Measurements from ENCODE around the gene EFNA5. TPM values are rescaled to one million over a fixed set of nuclear protein-coding genes. Genes with fewer than 3 reads are reported as not detected.

The EFNA5 gene
- polyA plus RNA-seq, 1 donor (not counting 4 experiments of a cell fraction or from before 2014, with no cell fraction given): 4.8 TPM

DNA sequence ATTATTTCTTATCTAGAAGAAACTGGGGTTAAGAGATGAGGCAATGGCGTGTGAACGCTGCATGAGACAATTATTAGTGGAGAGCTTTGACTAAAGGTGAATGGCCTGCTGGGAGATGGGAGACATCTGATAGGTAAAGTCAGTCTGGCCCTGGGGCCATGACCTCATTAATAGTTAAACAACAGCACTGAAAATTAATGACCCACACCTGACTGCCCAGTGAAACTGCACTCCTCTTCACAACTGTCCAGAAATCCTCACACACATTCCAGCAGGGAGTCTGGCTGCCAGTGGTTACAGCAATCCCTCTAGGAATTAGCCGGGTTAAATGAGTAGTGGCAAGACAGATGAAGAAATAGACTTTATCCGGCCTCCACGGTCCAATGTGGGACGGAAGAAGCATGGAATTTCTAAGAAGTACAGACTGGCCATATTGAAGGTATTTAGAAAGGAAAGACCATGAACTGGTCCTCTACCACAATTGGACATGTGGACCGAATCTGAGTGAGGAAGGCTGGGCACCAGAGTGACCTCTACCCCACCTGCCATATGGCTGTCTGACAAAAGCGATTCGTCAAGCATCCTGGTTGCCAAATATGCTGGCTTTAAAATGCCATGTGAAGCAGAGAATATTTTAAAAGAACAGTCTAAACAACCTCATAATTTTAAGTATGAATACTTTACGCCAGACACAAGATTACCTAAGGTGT lies 138.4 kb downstream of the EFNA5 start:
- H3K36me3 ChIP-seq (ENCODE audit: control insufficient read depth in 2 of 2, extremely low read depth in 1 of 2, insufficient read depth in 2 of 2, low read length in 2 of 2): no peaks in the 10 kb centered on the region
- H3K9ac ChIP-seq (ENCODE audit: control insufficient read depth, extremely low read depth, insufficient read depth, low read length): no peak overlapping the region
- no peak overlapping the region for H3K4me3 ChIP-seq (ENCODE audit: control insufficient read depth in 2 of 3, extremely low read depth in 1 of 3, insufficient read depth in 2 of 3, low read depth in 1 of 3, low read length in 3 of 3)
- no peak for FAIRE-seq
- dilution Hi-C loops (cut with MboI; ENCODE audit: extremely low pct_ligation_motif_present, low sequenced_read_pairs): no loop called here
- no peaks in the 10 kb centered on the region for H3K9me3 ChIP-seq (ENCODE audit: control insufficient read depth, low read depth, low read length)
- TF ChIP-seq EZH2 (IDR thresholded peaks at IDR 0.05; ENCODE audit: low read length): no peak
- H4K20me1 ChIP-seq (ENCODE audit: control insufficient read depth, extremely low read depth, insufficient read depth, low read length): no peaks in the 10 kb centered on the region
- H3K4me1 ChIP-seq (ENCODE audit: control insufficient read depth, extremely low read depth, insufficient read depth, low read length): peaks cover 6% of the 10 kb centered on the region
- no peaks in the 10 kb centered on the region for H3K9me1 ChIP-seq (ENCODE audit: control insufficient read depth, extremely low read depth, insufficient read depth, low read length)
- H3K27me3 ChIP-seq (ENCODE audit: control insufficient read depth, extremely low read depth, insufficient read depth, low read length): no peaks in the 10 kb centered on the region
- DNase-seq (ENCODE audit: low read depth, low spot score): no peak
- no peaks in the 10 kb centered on the region for H3K79me2 ChIP-seq (ENCODE audit: control insufficient read depth, insufficient read depth, low read length)
- H3K4me2 ChIP-seq (ENCODE audit: control insufficient read depth, extremely low read depth, insufficient read depth, low read depth, low read length): no peak overlapping the region
- H3K27ac ChIP-seq (ENCODE audit: control insufficient read depth, insufficient read depth, low read length): no peak overlapping the region
- H2AFZ ChIP-seq (ENCODE audit: control insufficient read depth, low read length): no peak overlapping the region

DNA sequence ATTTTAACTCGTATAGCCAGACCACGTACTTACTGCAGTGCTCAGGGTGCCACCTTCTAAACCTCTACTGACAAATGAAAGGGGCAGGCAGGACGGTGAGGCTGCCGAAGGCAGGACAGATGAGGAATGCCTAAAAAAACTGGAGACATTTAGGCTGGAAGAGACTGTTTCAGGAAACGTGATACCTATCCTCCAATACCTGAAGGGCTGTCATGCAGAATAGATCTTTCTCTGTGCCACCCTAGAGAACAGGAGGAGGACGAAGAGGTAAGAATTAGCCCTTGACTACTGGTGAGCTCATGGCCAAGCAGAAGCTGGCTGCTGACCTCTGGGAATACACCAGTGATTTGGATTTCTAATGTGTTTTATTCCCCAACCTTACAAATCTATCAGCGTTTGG lies 139.4 kb downstream of the EFNA5 start:
- Histone ChIP-seq H4K20me1 (ENCODE audit: control insufficient read depth, extremely low read depth, insufficient read depth, low read length) (no peaks in the 10 kb centered on the region), H2AFZ (ENCODE audit: control insufficient read depth, low read length) (no peak overlapping the region), H3K27ac (ENCODE audit: control insufficient read depth, insufficient read depth, low read length) (no peak overlapping the region), H3K4me2 (ENCODE audit: control insufficient read depth, extremely low read depth, insufficient read depth, low read depth, low read length) (no peak overlapping the region), H3K4me1 (ENCODE audit: control insufficient read depth, extremely low read depth, insufficient read depth, low read length) (peaks cover 6% of the 10 kb centered on the region), H3K79me2 (ENCODE audit: control insufficient read depth, insufficient read depth, low read length) (no peaks in the 10 kb centered on the region), H3K27me3 (ENCODE audit: control insufficient read depth, extremely low read depth, insufficient read depth, low read length) (no peaks in the 10 kb centered on the region), H3K9me1 (ENCODE audit: control insufficient read depth, extremely low read depth, insufficient read depth, low read length) (no peaks in the 10 kb centered on the region), H3K9me3 (ENCODE audit: control insufficient read depth, low read depth, low read length) (no peaks in the 10 kb centered on the region), H3K4me3 (ENCODE audit: control insufficient read depth in 2 of 3, extremely low read depth in 1 of 3, insufficient read depth in 2 of 3, low read depth in 1 of 3, low read length in 3 of 3) (no peak overlapping the region), H3K9ac (ENCODE audit: control insufficient read depth, extremely low read depth, insufficient read depth, low read length) (no peak overlapping the region), H3K36me3 (ENCODE audit: control insufficient read depth in 2 of 2, extremely low read depth in 1 of 2, insufficient read depth in 2 of 2, low read length in 2 of 2) (no peaks in the 10 kb centered on the region)
- DNase-seq (ENCODE audit: low read depth, low spot score): no peak
- no peak for TF ChIP-seq EZH2 (IDR thresholded peaks at IDR 0.05; ENCODE audit: low read length)
- TF ChIP-seq, protein P1, sequence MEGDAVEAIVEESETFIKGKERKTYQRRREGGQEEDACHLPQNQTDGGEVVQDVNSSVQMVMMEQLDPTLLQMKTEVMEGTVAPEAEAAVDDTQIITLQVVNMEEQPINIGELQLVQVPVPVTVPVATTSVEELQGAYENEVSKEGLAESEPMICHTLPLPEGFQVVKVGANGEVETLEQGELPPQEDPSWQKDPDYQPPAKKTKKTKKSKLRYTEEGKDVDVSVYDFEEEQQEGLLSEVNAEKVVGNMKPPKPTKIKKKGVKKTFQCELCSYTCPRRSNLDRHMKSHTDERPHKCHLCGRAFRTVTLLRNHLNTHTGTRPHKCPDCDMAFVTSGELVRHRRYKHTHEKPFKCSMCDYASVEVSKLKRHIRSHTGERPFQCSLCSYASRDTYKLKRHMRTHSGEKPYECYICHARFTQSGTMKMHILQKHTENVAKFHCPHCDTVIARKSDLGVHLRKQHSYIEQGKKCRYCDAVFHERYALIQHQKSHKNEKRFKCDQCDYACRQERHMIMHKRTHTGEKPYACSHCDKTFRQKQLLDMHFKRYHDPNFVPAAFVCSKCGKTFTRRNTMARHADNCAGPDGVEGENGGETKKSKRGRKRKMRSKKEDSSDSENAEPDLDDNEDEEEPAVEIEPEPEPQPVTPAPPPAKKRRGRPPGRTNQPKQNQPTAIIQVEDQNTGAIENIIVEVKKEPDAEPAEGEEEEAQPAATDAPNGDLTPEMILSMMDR (optimal IDR thresholded peaks at IDR 0.05 in 1 of 3, IDR thresholded peaks at IDR 0.05 in 1 of 3, conservative IDR thresholded peaks at IDR 0.05 in 1 of 3; ENCODE audit: extremely low read depth in 1 of 3, insufficient read depth in 2 of 3, low read length in 3 of 3): no peak
- dilution Hi-C loops (cut with MboI; ENCODE audit: extremely low pct_ligation_motif_present, low sequenced_read_pairs): no loop called here
- no peak for FAIRE-seq

DNA sequence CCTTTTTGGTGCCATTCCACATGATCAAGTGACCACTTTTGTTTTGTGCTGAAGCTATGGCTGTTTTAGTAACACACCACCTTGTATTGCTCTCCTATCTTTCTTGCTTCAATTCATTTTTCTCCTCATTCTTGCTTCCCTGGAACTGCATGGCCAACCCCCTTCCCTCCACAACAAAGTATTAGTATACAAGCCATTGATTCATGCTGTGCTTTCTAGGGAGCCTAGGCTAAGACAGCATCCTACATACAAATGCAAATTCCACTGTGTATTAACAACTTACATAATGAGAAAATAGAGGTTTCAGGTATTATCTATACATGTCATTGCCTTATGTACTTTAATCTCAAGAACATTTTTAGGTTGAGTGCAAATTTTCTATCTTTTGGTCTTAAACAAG lies 141.1 kb downstream of the EFNA5 start:
- Histone ChIP-seq H3K79me2 (ENCODE audit: control insufficient read depth, insufficient read depth, low read length) (no peaks in the 10 kb centered on the region), H3K4me1 (ENCODE audit: control insufficient read depth, extremely low read depth, insufficient read depth, low read length) (peaks cover under 1% of the 10 kb centered on the region), H3K9me1 (ENCODE audit: control insufficient read depth, extremely low read depth, insufficient read depth, low read length) (no peaks in the 10 kb centered on the region), H4K20me1 (ENCODE audit: control insufficient read depth, extremely low read depth, insufficient read depth, low read length) (no peaks in the 10 kb centered on the region), H3K27me3 (ENCODE audit: control insufficient read depth, extremely low read depth, insufficient read depth, low read length) (no peaks in the 10 kb centered on the region), H3K4me3 (ENCODE audit: control insufficient read depth in 2 of 3, extremely low read depth in 1 of 3, insufficient read depth in 2 of 3, low read depth in 1 of 3, low read length in 3 of 3) (no peak overlapping the region), H3K9ac (ENCODE audit: control insufficient read depth, extremely low read depth, insufficient read depth, low read length) (no peak overlapping the region), H3K27ac (ENCODE audit: control insufficient read depth, insufficient read depth, low read length) (no peak overlapping the region), H3K36me3 (ENCODE audit: control insufficient read depth in 2 of 2, extremely low read depth in 1 of 2, insufficient read depth in 2 of 2, low read length in 2 of 2) (no peaks in the 10 kb centered on the region), H3K9me3 (ENCODE audit: control insufficient read depth, low read depth, low read length) (no peaks in the 10 kb centered on the region), H3K4me2 (ENCODE audit: control insufficient read depth, extremely low read depth, insufficient read depth, low read depth, low read length) (no peak overlapping the region), H2AFZ (ENCODE audit: control insufficient read depth, low read length) (no peak overlapping the region)
- TF ChIP-seq, protein P1 (optimal IDR thresholded peaks at IDR 0.05 in 1 of 3, IDR thresholded peaks at IDR 0.05 in 1 of 3, conservative IDR thresholded peaks at IDR 0.05 in 1 of 3; ENCODE audit: extremely low read depth in 1 of 3, insufficient read depth in 2 of 3, low read length in 3 of 3): no peak
- TF ChIP-seq EZH2 (IDR thresholded peaks at IDR 0.05; ENCODE audit: low read length): no peak
- DNase-seq (ENCODE audit: low read depth, low spot score): no peak
- dilution Hi-C loops (cut with MboI; ENCODE audit: extremely low pct_ligation_motif_present, low sequenced_read_pairs): no loop called here
- FAIRE-seq: no peak

Data from keratinocyte (primary cell).